COLO829 (cell line): ENCODE measurements around the gene RTN4IP1.
"Not testable (repeated sequence)": the region's sequence is repeated elsewhere in the genome, so short reads cannot be mapped to it uniquely, and the experiment has no call there.

Experiments used
- DNase-seq: peaks from one replicate; pipeline ENCODE4 v3.0.0; 2012; ENCODE audit warnings: low spot score

RTN4IP1 gene

GRCh38 chr6:106627760-106628159 is 1.5 kb downstream of the RTN4IP1 start:
- DNase-seq, result not testable (repeated sequence)

- DNase-seq, result no peak
These were observed 2.8 kb downstream of the RTN4IP1 start for GRCh38 chr6:106626485-106626884.

- no peak for DNase-seq
These were observed 6.3 kb downstream of the RTN4IP1 start for GRCh38 chr6:106623039-106623438.

- DNase-seq, result no peak
These were observed 6.9 kb downstream of the RTN4IP1 start for GRCh38 chr6:106622412-106622811.

GRCh38 chr6:106620931-106621672 is 8.2 kb downstream of the RTN4IP1 start:
- DNase-seq, result peak; percentile 23

- no peak for DNase-seq
These were observed 10.1 kb downstream of the RTN4IP1 start for GRCh38 chr6:106619223-106619622.

- DNase-seq, result no peak
These were observed 11.0 kb downstream of the RTN4IP1 start for GRCh38 chr6:106618324-106618723.

- DNase-seq, result no peak
These were observed 11.4 kb downstream of the RTN4IP1 start for GRCh38 chr6:106617857-106618256.

GRCh38 chr6:106617302-106617701 is 12.0 kb downstream of the RTN4IP1 start:
- no peak for DNase-seq

GRCh38 chr6:106614592-106615257 is 14.6 kb downstream of the RTN4IP1 start:
- no peak for DNase-seq

GRCh38 chr6:106614166-106614565 is 15.1 kb downstream of the RTN4IP1 start:
- DNase-seq, result no peak

- DNase-seq, result no peak
These were observed 15.7 kb downstream of the RTN4IP1 start for GRCh38 chr6:106613590-106613989.

GRCh38 chr6:106612671-106613416 is 16.5 kb downstream of the RTN4IP1 start:
- DNase-seq, result no peak

- DNase-seq, result no peak
These were observed 18.3 kb downstream of the RTN4IP1 start for GRCh38 chr6:106611030-106611429.

GRCh38 chr6:106609699-106610098 is 19.6 kb downstream of the RTN4IP1 start:
- no peak for DNase-seq

GRCh38 chr6:106608080-106608668 is 21.1 kb downstream of the RTN4IP1 start:
- DNase-seq, result peak; percentile 41

GRCh38 chr6:106600329-106600728 is 29.0 kb downstream of the RTN4IP1 start:
- no peak for DNase-seq

- no peak for DNase-seq
These were observed 29.9 kb downstream of the RTN4IP1 start for GRCh38 chr6:106599440-106599839.

- DNase-seq, result peak; percentile 75
These were observed 38.0 kb downstream of the RTN4IP1 start for GRCh38 chr6:106591111-106591825.

- DNase-seq, result not testable (repeated sequence)
These were observed 40.4 kb downstream of the RTN4IP1 start for GRCh38 chr6:106588937-106589336.

- DNase-seq, result no peak
These were observed 42.4 kb downstream of the RTN4IP1 start for GRCh38 chr6:106586815-106587415.
